ENCODE data around the gene GAREM1. TPM values are rescaled to one million over a fixed set of nuclear protein-coding genes. Genes with fewer than 3 reads are reported as not detected.

GAREM1 gene
- total RNA-seq, 1 donor from 2014 or later: 11.5 TPM

GRCh38 chr18:32335228-32335627 lies 135.5 kb downstream of the GAREM1 start:
- Histone ChIP-seq H3K27me3 (no peaks in the 10 kb centered on the region), H3K36me3 (no peaks in the 10 kb centered on the region), H3K27ac (no peak overlapping the region), H3K4me1 (no peaks in the 10 kb centered on the region), H3K4me3 (no peak overlapping the region), H3K9me3 (no peaks in the 10 kb centered on the region)
- intact Hi-C loops (cut with DNase I): no loop called here
- DNase-seq (no peak), ATAC-seq (no peak)
- TF ChIP-seq CTCF (IDR thresholded peaks at IDR 0.05): no peak

DNA sequence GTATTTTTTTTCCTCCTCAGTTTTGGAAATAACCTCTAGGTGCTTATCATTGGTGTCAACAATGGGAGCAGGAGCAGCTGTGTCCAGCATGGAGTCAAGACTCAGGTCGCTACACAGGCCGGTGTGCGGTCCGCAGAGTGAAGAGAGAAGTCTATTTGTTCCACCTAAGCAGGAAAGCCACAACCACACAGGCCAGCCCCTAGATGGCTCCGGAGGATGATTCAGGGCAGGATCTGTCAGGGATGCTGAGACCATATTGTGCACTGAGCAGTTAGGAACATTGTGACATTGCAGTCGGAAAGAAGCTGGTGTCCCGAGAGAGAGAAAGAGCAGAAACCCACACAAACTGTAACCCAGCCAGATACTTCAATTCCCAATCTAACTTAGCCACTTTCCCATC lies 136.9 kb downstream of the GAREM1 start:
- ATAC-seq: peak; percentile 45
- intact Hi-C loops (cut with DNase I): no loop called here
- H3K4me1 ChIP-seq: no peaks in the 10 kb centered on the region
- DNase-seq: no peak
- no peaks in the 10 kb centered on the region for H3K36me3 ChIP-seq
- no peak overlapping the region for H3K4me3 ChIP-seq
- no peaks in the 10 kb centered on the region for H3K9me3 ChIP-seq
- TF ChIP-seq CTCF (IDR thresholded peaks at IDR 0.05): no peak
- no peaks in the 10 kb centered on the region for H3K27me3 ChIP-seq
- H3K27ac ChIP-seq: no peak overlapping the region

DNA sequence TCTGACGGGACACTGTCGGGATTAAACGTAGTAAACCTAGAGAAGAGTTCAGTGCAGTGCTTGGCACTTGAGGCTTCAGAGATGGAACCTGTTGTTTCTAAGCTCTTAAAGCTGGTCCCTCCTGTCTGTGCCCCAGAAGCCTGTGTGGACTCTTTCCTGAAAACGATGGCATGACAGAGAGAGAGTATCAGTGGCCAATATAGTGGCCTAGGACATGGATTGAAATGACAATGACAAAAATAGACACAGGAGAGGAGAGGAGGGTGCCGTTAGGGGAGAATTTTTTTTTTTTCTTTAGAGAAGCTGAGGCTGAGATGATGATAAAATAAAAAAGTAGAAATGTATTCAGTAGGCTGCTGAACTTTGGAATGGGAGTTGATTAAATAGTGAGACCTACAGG lies 138.0 kb downstream of the GAREM1 start:
- H3K4me1 ChIP-seq: no peaks in the 10 kb centered on the region
- ATAC-seq (no peak), DNase-seq (no peak)
- intact Hi-C loops (cut with DNase I): no loop called here
- H3K4me3 ChIP-seq: no peak overlapping the region
- H3K27me3 ChIP-seq: no peaks in the 10 kb centered on the region
- TF ChIP-seq CTCF (IDR thresholded peaks at IDR 0.05): no peak
- no peaks in the 10 kb centered on the region for H3K9me3 ChIP-seq
- no peak overlapping the region for H3K27ac ChIP-seq
- H3K36me3 ChIP-seq: no peaks in the 10 kb centered on the region

- Histone ChIP-seq H3K27ac (no peak overlapping the region), H3K36me3 (no peaks in the 10 kb centered on the region), H3K9me3 (no peaks in the 10 kb centered on the region), H3K4me3 (no peak overlapping the region), H3K27me3 (no peaks in the 10 kb centered on the region), H3K4me1 (no peaks in the 10 kb centered on the region)
- intact Hi-C loops (cut with DNase I): no loop called here
- TF ChIP-seq CTCF (IDR thresholded peaks at IDR 0.05): no peak
- no peak for ATAC-seq
- no peak for DNase-seq
Observed at GRCh38 chr18:32328974-32329373, 141.7 kb downstream of the GAREM1 start.

- no peak overlapping the region for H3K4me3 ChIP-seq
- no peak for ATAC-seq
- no peaks in the 10 kb centered on the region for H3K36me3 ChIP-seq
- H3K9me3 ChIP-seq: no peaks in the 10 kb centered on the region
- intact Hi-C loops (cut with DNase I): no loop called here
- no peak overlapping the region for H3K27ac ChIP-seq
- DNase-seq: no peak
- TF ChIP-seq CTCF (IDR thresholded peaks at IDR 0.05): no peak
- no peaks in the 10 kb centered on the region for H3K27me3 ChIP-seq
- H3K4me1 ChIP-seq: no peaks in the 10 kb centered on the region
Observed at GRCh38 chr18:32328379-32328778, 142.3 kb downstream of the GAREM1 start.

All from upper lobe of right lung (tissue), 1 donor.